OCI-LY7 (cell line): Measurements from ENCODE around the gene DLGAP5. TPM values are rescaled to one million over a fixed set of nuclear protein-coding genes. Genes with fewer than 3 reads are reported as not detected.

Experiments
- BruUV-seq: library from RNA; stranded (reverse); fragments of 400-500 nt; replicated peaks from 2 replicates; lab custom pipeline; 2021; lab: Mats Ljungman, UMichigan
- CTCF ChIA-PET: fragments of 300-600 bp; sonication (Branson Sonifier 250); formaldehyde crosslinking; loops from one replicate; lab custom pipeline; 2022; ENCODE audit warnings: antibody characterized with exemption; ENCODE audit not compliant: unreplicated experiment; lab: Charles Lee
- POLR2A ChIA-PET: fragments of 300-600 bp; sonication (Branson Sonifier 250); formaldehyde crosslinking; loops from one replicate; lab custom pipeline; 2022; ENCODE audit warnings: antibody characterized with exemption; lab: Charles Lee
- DNase-seq: peaks from one replicate; pipeline ENCODE4 v3.0.0-alpha.2; 2015; ENCODE audit warnings: low spot score
- H2AFZ ChIP-seq: fragments of 200-600 bp; sonication (generic), shearing (Covaris generic); 2 replicates; pipeline ENCODE4 v1.6.1; 2014; ENCODE audit warnings: mild to moderate bottlenecking, antibody characterized with exemption, low read length, moderate library complexity
- H3K27ac ChIP-seq: fragments of 200-600 bp; sonication (generic); 2 replicates; pipeline ENCODE4 v1.5.1; 2014; ENCODE audit warnings: mixed run types, low read depth, mild to moderate bottlenecking, moderate library complexity, low read length, inconsistent platforms; ENCODE audit not compliant: poor library complexity, severe bottlenecking
- H3K36me3 ChIP-seq: fragments of 200-600 bp; sonication (generic); 2 replicates; pipeline ENCODE4 v1.6.1; 2014; ENCODE audit warnings: mild to moderate bottlenecking, antibody characterized with exemption, low read length, moderate library complexity, mixed read lengths; ENCODE audit not compliant: insufficient read depth
- H3K4me1 ChIP-seq: fragments of 200-600 bp; sonication (generic); 2 replicates; pipeline ENCODE4 v1.5.1; 2014; ENCODE audit warnings: mild to moderate bottlenecking, low read length; ENCODE audit not compliant: insufficient read depth, poor library complexity, severe bottlenecking
- H3K4me2 ChIP-seq: fragments of 200-600 bp; sonication (generic); 2 replicates; pipeline ENCODE4 v1.6.1; 2014; ENCODE audit warnings: mild to moderate bottlenecking, low read length
- H3K4me3 ChIP-seq: fragments of 200-600 bp; sonication (generic); 2 replicates; pipeline ENCODE4 v1.5.1; 2014; ENCODE audit warnings: mild to moderate bottlenecking, low read depth, low read length; ENCODE audit not compliant: poor library complexity, severe bottlenecking
- H3K79me2 ChIP-seq: fragments of 200-600 bp; sonication (generic); 2 replicates; pipeline ENCODE4 v1.6.1; 2016; ENCODE audit warnings: low read depth, mild to moderate bottlenecking, low read length, moderate library complexity, mixed read lengths; ENCODE audit not compliant: insufficient read depth
- H3K9me2 ChIP-seq: fragments of 200-600 bp; sonication (generic); 2 replicates; pipeline ENCODE4 v1.6.1; 2016; ENCODE audit warnings: mild to moderate bottlenecking, low read length, mixed read lengths; ENCODE audit not compliant: insufficient read depth
- H3K9me3 ChIP-seq: fragments of 200-600 bp; sonication (generic); 2 replicates; pipeline ENCODE4 v1.6.1; 2014; ENCODE audit warnings: mild to moderate bottlenecking, mixed run types, low read length, mixed read lengths
- H4K20me1 ChIP-seq: fragments of 200-600 bp; sonication (generic); 2 replicates; pipeline ENCODE4 v1.6.1; 2014; ENCODE audit warnings: mild to moderate bottlenecking, antibody characterized with exemption, low read length, moderate library complexity, mixed read lengths; ENCODE audit not compliant: insufficient read depth
- EZH2phosphoT487 ChIP-seq: fragments of 200-600 bp; sonication (generic); IDR thresholded peaks from 2 replicates; pipeline ENCODE4 v1.6.1; 2018; ENCODE audit warnings: low read depth, borderline replicate concordance, mild to moderate bottlenecking, mixed run types, antibody characterized with exemption, low read length, moderate library complexity, mixed read lengths
- intact Hi-C: fragments of 100-400 bp; cut with micrococcal nuclease; formaldehyde crosslinking; loops from one replicate; pipeline ENCODE4 v1.10.0; 2022; ENCODE audit not compliant: unreplicated experiment
- total RNA-seq, 2 experiments: library from RNA; depleted of rRNA in 1 of 2; stranded (reverse); fragments of >200 nt in 1 of 2; shearing (Covaris generic) in 1 of 2; gene quantifications; 2 replicates each; pipeline ENCODE4 v1.2.3, GENCODE V29; 2014 to 2022
- TF ChIP-seq, protein P1 (sequence below): fragments of 200-600 bp; sonication (generic); conservative IDR thresholded peaks from 2 replicates; pipeline ENCODE4 v1.5.1; 2014; ENCODE audit warnings: mild to moderate bottlenecking, antibody characterized with exemption, low read length, moderate library complexity, mixed read lengths

The DLGAP5 gene
- total RNA-seq, 2 experiments from 2014 or later = 57.6 to 92.2 TPM

DNA sequence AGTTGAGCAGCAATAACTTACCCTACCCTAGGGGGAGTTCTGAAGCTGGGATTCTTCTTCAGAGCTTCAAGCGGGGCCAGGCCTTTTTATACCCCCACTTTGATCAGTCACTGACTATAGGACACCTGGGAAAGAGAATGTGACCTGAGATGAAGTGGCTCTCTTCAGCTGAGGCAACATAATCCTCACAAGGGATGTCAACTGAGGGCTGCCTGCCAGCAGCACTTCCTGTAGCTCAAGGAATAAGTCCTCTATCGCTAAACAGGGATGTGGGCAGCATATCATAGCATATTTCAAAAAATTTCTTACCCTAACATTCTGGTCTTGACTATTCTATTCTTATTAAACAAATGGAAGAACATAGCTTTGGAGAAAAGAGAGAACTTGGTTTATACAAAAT is 45.0 kb downstream of the DLGAP5 start:
- no peak for DNase-seq
- Histone ChIP-seq H3K4me1 (no peaks in the 10 kb centered on the region), H3K9me3 (no peaks in the 10 kb centered on the region), H2AFZ (no peak overlapping the region), H3K36me3 (peaks cover 91% of the 10 kb centered on the region), H3K27ac (no peak overlapping the region), H3K79me2 (no peaks in the 10 kb centered on the region), H3K4me3 (no peak overlapping the region), H3K4me2 (no peak overlapping the region), H4K20me1 (no peaks in the 10 kb centered on the region), H3K9me2 (no peaks in the 10 kb centered on the region)
- intact Hi-C loops = no loop called here
- ChIA-PET CTCF (no interaction called here), POLR2A (interaction anchor here (1.1 kb wide), 1 partner anchor 10 kb away, joined by 3 read pairs; no protein-coding TSS in a partner anchor)
- TF ChIP-seq, protein P1, sequence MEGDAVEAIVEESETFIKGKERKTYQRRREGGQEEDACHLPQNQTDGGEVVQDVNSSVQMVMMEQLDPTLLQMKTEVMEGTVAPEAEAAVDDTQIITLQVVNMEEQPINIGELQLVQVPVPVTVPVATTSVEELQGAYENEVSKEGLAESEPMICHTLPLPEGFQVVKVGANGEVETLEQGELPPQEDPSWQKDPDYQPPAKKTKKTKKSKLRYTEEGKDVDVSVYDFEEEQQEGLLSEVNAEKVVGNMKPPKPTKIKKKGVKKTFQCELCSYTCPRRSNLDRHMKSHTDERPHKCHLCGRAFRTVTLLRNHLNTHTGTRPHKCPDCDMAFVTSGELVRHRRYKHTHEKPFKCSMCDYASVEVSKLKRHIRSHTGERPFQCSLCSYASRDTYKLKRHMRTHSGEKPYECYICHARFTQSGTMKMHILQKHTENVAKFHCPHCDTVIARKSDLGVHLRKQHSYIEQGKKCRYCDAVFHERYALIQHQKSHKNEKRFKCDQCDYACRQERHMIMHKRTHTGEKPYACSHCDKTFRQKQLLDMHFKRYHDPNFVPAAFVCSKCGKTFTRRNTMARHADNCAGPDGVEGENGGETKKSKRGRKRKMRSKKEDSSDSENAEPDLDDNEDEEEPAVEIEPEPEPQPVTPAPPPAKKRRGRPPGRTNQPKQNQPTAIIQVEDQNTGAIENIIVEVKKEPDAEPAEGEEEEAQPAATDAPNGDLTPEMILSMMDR = no peak
- TF ChIP-seq EZH2phosphoT487 = no peak
- BruUV-seq = no TSS peak

DNA sequence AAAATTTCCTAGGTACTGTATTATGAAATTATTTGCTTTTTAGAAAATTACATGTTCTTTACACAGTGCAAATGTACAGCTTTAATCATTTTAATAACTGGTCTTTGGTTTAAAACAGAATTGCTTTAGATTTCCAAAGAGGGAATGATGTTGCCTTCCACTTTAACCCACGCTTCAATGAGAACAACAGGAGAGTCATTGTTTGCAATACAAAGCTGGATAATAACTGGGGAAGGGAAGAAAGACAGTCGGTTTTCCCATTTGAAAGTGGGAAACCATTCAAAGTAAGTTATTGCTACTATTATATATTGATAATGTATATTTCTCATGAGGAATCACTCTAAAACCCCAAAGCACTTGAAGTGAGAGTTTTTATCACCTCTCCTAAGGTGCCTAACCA is 48.9 kb downstream of the DLGAP5 start:
- TF ChIP-seq EZH2phosphoT487 = no peak
- TF ChIP-seq, protein P1 = no peak
- intact Hi-C loops = no loop called here
- DNase-seq = no peak
- Histone ChIP-seq H4K20me1 (no peaks in the 10 kb centered on the region), H3K27ac (no peak overlapping the region), H3K4me2 (no peak overlapping the region), H3K9me2 (no peaks in the 10 kb centered on the region), H3K4me1 (no peaks in the 10 kb centered on the region), H2AFZ (no peak overlapping the region), H3K79me2 (no peaks in the 10 kb centered on the region), H3K4me3 (no peak overlapping the region), H3K36me3 (peaks cover 85% of the 10 kb centered on the region), H3K9me3 (no peaks in the 10 kb centered on the region)
- no TSS peak for BruUV-seq
- ChIA-PET POLR2A (interaction anchor here (0.6 kb wide), 1 partner anchor 275 kb away, joined by 3 read pairs; no protein-coding TSS in a partner anchor), CTCF (no interaction called here)

DNA sequence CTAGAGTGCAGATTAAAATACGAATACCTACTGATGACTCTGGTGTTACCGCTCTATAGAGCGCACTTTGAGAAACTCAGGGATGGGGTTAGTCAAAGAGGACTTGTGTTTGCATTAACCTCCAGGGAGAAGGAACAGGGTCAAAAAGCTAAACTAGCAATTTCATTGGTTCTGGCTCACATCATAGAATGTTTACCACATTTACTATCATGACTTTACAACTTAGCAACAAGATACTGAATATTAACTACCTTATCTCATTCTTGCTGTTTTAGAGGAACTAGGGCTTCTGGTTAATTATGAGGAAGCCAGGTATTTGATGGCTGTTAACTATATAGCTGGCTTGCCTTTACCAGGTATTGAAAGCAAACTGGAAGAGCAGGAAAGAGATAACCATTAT is 49.6 kb downstream of the DLGAP5 start:
- H3K4me3 ChIP-seq = no peak overlapping the region
- no peaks in the 10 kb centered on the region for H3K4me1 ChIP-seq
- H3K9me2 ChIP-seq = no peaks in the 10 kb centered on the region
- H3K4me2 ChIP-seq = no peak overlapping the region
- H3K27ac ChIP-seq = no peak overlapping the region
- no peaks in the 10 kb centered on the region for H3K9me3 ChIP-seq
- DNase-seq = no peak
- peaks cover 79% of the 10 kb centered on the region for H3K36me3 ChIP-seq
- CTCF ChIA-PET = no interaction called here
- intact Hi-C loops = no loop called here
- no peaks in the 10 kb centered on the region for H3K79me2 ChIP-seq
- BruUV-seq = no TSS peak
- no peaks in the 10 kb centered on the region for H4K20me1 ChIP-seq
- TF ChIP-seq, protein P1 = no peak
- no peak for TF ChIP-seq EZH2phosphoT487
- POLR2A ChIA-PET = no interaction called here
- no peak overlapping the region for H2AFZ ChIP-seq
